Common myeloid progenitor, CD34-positive (primary cell): ENCODE results near the gene GRAMD1C.

Experiments
- CTCF ChIA-PET: fragments of 350-600 bp; sonication (Branson Sonifier 250); formaldehyde crosslinking; loops from one replicate; lab custom pipeline; 2021; ENCODE audit warnings: antibody characterized with exemption; lab: Charles Lee
- POLR2A ChIA-PET: fragments of 350-600 bp; sonication (Branson Sonifier 250); formaldehyde crosslinking; loops from one replicate; lab custom pipeline; 2021; ENCODE audit warnings: antibody characterized with exemption; lab: Charles Lee
- DNase-seq, 3 donors: peaks; one replicate each; pipeline versions ENCODE4 v3.0.0 to v3.0.0-alpha.2; 2013
- H3K27ac ChIP-seq, 2 experiments: 1 replicate in 1 of 2; 2 replicates in 1 of 2; pipeline ENCODE4 v1.7.0; 2013; ENCODE audit warnings: inconsistent platforms in 2 of 2, low read length in 2 of 2, mild to moderate bottlenecking in 2 of 2, low read depth in 1 of 2, moderate library complexity in 1 of 2; ENCODE audit not compliant: severe bottlenecking in 2 of 2, insufficient read depth in 1 of 2, poor library complexity in 1 of 2
- H3K27me3 ChIP-seq, 5 experiments: replicated peaks in 2 of 5; 1 replicate in 3 of 5; 2 replicates in 2 of 5; pipeline versions ENCODE4 v1.6.1 to v1.7.0; 2013; ENCODE audit warnings: low read length in 4 of 5, mild to moderate bottlenecking in 2 of 5, moderate library complexity in 2 of 5, inconsistent platforms in 1 of 5; ENCODE audit not compliant: insufficient read depth in 5 of 5, control insufficient read depth in 4 of 5
- H3K36me3 ChIP-seq, 4 experiments: 1 replicate in 2 of 4; 2 replicates in 2 of 4; pipeline versions ENCODE4 v1.6.1 to v1.7.0; 2013; ENCODE audit warnings: low read length in 3 of 4, control low read depth in 1 of 4, mild to moderate bottlenecking in 1 of 4; ENCODE audit not compliant: control insufficient read depth in 4 of 4, insufficient read depth in 4 of 4
- H3K4me1 ChIP-seq, 4 experiments: 1 replicate in 3 of 4; 2 replicates in 1 of 4; pipeline versions ENCODE4 v1.6.1 to v1.7.1; 2013; ENCODE audit warnings: low read length in 3 of 4, mild to moderate bottlenecking in 3 of 4, control low read depth in 1 of 4, inconsistent platforms in 1 of 4, moderate library complexity in 1 of 4; ENCODE audit not compliant: control insufficient read depth in 4 of 4, insufficient read depth in 4 of 4; ENCODE audit errors: control extremely low read depth in 1 of 4
- H3K4me3 ChIP-seq, 7 experiments: 1 replicate in 4 of 7; 2 replicates in 3 of 7; pipeline versions ENCODE4 v1.5.1 to v1.7.0; 2013; ENCODE audit warnings: mild to moderate bottlenecking in 7 of 7, low read length in 6 of 7, moderate library complexity in 6 of 7, inconsistent platforms in 2 of 7, low read depth in 2 of 7, control low read depth in 1 of 7; ENCODE audit not compliant: insufficient read depth in 4 of 7, control insufficient read depth in 1 of 7; ENCODE audit errors: extremely low read depth in 1 of 7
- H3K9me3 ChIP-seq, 5 experiments: 1 replicate in 4 of 5; 2 replicates in 1 of 5; pipeline versions ENCODE4 v1.6.1 to v1.7.1; 2013; ENCODE audit warnings: low read length in 4 of 5, mild to moderate bottlenecking in 2 of 5, inconsistent platforms in 1 of 5, low read depth in 1 of 5, moderate library complexity in 1 of 5; ENCODE audit not compliant: control insufficient read depth in 4 of 5, insufficient read depth in 2 of 5; ENCODE audit errors: control extremely low read depth in 1 of 5
- WGBS: methylation state at CpG from one replicate; pipeline ENCODE4 v1.1.5; 2013; ENCODE audit not compliant: insufficient coverage; 5-methylcytosine and 5-hydroxymethylcytosine counted together

The GRAMD1C gene

DNA sequence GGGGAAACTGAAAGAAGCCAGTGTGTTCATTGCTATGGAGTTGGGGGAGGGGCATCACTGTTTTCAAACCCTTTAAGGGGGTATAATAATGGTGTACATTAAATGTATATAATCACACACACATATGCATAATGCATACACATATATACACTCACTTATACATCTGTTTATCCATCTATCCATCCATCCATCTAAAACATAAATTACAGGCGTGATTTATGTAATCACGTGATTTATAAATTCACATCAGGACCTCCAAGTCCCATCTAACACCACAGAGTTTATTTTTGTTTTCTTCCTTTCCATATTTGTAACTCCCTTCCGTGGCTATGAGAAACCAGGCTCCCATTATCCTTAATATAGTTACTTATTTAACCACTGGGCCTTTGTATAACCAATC, 39.8 kb downstream of the GRAMD1C start:
- no peak overlapping the region for H3K27ac ChIP-seq
- H3K9me3 ChIP-seq, result no peaks in the 10 kb centered on the region
- WGBS, result 100% methylated on average over 3 of the region's 3 CpGs
- H3K4me3 ChIP-seq, result no peak overlapping the region
- ChIA-PET POLR2A (no interaction called here), CTCF (no interaction called here)
- no peaks in the 10 kb centered on the region for H3K36me3 ChIP-seq
- H3K4me1 ChIP-seq, result no peaks in the 10 kb centered on the region
- no peaks in the 10 kb centered on the region for H3K27me3 ChIP-seq
- DNase-seq, result no peak

DNA sequence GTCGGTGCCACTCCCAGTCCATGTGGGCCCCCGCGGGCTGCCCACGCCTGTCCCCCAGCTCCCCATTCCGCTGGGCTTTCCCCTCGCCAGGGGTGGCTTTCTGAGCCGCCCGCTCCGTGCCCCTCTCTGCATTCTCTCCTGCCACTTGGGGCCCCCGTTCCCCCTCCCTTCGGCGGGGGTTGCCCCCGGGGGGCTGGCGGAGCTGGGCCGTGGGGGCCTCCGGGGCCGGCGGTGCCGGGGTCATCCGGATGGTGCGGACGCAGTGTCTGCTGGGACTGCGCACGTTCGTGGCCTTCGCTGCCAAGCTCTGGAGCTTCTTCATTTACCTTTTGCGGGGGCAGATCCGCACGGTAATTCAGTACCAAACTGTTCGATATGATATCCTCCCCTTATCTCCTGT, 46.5 kb downstream of the GRAMD1C start:
- POLR2A ChIA-PET, result no interaction called here
- DNase-seq, result no peak
- peaks cover 0 to 5% (median 0%) of the 10 kb centered on the region in 5 experiments for H3K9me3 ChIP-seq
- no peak overlapping the region for H3K4me3 ChIP-seq
- peaks cover 0 to 4% (median 0%) of the 10 kb centered on the region in 4 experiments for H3K36me3 ChIP-seq
- 94% methylated on average over 23 of the region's 30 CpGs for WGBS
- no peak overlapping the region for H3K27ac ChIP-seq
- no peaks in the 10 kb centered on the region for H3K4me1 ChIP-seq
- H3K27me3 ChIP-seq, result no peaks in the 10 kb centered on the region
- CTCF ChIA-PET, result no interaction called here

DNA sequence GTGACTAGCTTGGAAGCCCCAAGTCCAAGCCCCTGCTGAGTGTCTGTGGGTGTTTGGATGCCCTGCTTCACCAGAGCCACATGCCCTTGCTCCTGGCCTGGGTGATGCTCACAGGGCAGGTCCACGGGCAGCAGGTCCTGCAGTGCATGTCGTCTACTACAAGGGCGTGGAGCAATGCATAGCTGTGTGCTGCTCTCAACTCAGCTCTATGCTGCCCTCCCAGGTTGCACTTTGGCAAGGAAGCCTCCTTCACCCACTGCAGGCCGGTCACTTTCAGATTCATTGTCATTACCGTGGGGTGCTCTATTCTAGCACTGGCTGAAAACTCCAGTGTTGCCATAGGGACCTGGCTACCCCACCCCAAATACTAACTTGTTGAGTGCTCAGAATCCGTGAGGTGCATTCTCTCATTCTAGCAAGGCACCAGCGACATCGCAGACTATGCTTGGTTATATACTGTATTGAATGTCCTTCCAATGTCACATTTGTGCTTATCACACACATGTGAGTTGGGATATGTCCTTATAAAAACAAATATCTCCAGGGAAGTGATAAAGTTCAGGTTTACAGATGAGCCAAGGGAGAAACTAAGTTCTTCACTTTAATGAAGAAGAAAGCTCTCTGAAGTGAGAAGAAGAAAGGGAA, 51.8 kb downstream of the GRAMD1C start:
- ChIA-PET CTCF (no interaction called here), POLR2A (no interaction called here)
- DNase-seq, result no peak
- Histone ChIP-seq H3K9me3 (no peaks in the 10 kb centered on the region), H3K4me1 (no peaks in the 10 kb centered on the region), H3K4me3 (no peak overlapping the region), H3K27ac (no peak overlapping the region), H3K36me3 (no peaks in the 10 kb centered on the region), H3K27me3 (no peaks in the 10 kb centered on the region)
- WGBS, result 96% methylated on average over 5 of the region's 8 CpGs

DNA sequence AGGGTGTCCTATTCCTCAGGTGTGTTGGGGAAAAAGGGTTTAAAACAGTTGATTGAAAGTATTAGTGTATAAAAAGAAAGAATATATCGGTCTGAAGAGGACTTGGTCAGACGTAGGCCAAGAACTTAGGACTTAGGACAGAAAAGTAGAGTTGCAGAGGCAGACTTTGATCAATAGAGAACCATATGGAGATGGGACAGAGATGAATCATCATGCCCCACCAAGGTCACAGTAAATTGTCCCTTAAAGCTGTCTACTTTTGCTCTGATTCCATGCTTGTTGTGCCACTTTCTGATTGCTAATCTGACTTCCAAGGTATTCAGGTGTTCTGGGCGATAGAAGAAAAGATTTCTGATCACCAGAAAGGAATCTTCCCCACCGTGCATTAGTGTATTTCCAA, 56.3 kb downstream of the GRAMD1C start:
- Histone ChIP-seq H3K9me3 (no peaks in the 10 kb centered on the region), H3K27ac (no peak overlapping the region), H3K4me1 (peaks cover 0 to 12% (median 5%) of the 10 kb centered on the region in 4 experiments), H3K36me3 (no peaks in the 10 kb centered on the region), H3K27me3 (no peaks in the 10 kb centered on the region), H3K4me3 (no peak overlapping the region)
- CTCF ChIA-PET, result interaction anchor here (1.2 to 1.8 kb wide), 3 partner anchors 11 to 18 kb away, joined by 4 to 5 read pairs (median 4); no protein-coding TSS in a partner anchor
- POLR2A ChIA-PET, result no interaction called here
- 94% methylated on average over 4 of the region's 4 CpGs for WGBS
- DNase-seq, result no peak

DNA sequence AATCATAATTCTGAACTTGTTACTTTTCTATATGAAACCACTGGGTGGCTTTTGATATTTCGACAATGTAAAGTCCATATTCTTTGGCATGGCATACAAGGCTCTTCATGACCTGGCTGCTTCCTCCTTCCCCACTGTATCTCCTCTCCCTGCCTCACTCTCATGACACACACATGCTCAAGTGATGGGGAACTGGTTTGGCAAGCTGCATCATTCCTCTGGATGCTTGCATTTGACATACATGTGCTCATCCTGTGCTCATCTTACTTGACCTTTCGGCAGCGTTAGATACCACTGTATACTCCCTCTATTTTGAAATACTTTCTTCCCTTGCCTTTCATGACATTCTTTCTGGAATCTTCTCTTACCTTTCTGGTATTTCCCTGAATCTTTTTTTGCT, 57.4 kb downstream of the GRAMD1C start:
- WGBS, result 97% methylated on average over 3 of the region's 3 CpGs
- Histone ChIP-seq H3K27ac (no peak overlapping the region), H3K4me1 (peaks cover 0 to 12% (median 5%) of the 10 kb centered on the region in 4 experiments), H3K27me3 (no peaks in the 10 kb centered on the region), H3K36me3 (no peaks in the 10 kb centered on the region), H3K4me3 (no peak overlapping the region), H3K9me3 (no peaks in the 10 kb centered on the region)
- ChIA-PET POLR2A (no interaction called here), CTCF (interaction anchor here (1.0 to 1.8 kb wide), 3 partner anchors 10 to 49 kb away, joined by 3 to 5 read pairs (median 4); no protein-coding TSS in a partner anchor)
- DNase-seq, result no peak

DNA sequence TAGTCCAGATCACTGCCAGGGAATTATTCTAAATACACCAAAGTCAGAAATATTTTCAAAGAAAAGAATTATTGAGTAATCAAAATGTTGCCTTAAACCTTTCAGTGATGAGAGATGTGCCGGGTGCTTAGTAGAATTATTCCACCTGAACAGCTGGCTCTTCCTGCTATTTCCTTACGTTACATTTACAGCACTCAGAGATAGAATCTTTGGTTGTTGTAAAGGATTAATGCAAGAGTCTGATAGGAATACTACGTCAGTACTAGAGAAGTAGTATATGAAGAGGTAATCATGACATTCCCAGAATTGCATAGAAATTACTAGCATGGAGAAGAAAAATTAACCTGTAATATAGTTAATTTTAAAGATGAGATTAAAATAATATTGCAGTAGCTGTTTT, 58.3 kb downstream of the GRAMD1C start:
- CTCF ChIA-PET, result interaction anchor here (1.1 to 1.8 kb wide), 2 partner anchors 9 to 57 kb away, joined by 4 to 5 read pairs; no protein-coding TSS in a partner anchor
- Histone ChIP-seq H3K4me3 (peak overlapping the region in 1 of 7 experiments; percentile 63), H3K9me3 (no peaks in the 10 kb centered on the region)

DNA sequence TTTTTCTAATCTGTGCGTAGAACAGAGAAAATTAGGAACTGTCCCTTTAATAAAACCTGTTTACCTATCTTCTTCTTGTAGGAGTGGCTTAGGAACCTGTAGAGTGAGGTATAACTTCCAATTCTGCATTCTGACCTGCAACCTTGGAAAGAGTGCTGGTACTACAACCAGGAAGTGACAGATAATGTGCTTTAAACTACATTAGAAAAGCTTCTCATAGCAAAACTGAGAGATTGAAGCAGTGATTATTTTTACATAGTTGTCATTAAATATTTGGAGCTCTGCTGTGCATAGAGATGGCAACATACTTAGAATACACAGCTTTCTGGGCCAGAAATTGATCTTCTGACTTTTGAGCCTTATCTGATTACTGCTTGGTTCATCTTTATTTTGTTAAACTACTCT, 58.8 kb downstream of the GRAMD1C start:
- H3K27me3 ChIP-seq, result no peaks in the 10 kb centered on the region
- H3K27ac ChIP-seq, result no peak overlapping the region
- H3K4me1 ChIP-seq, result peaks cover 0 to 12% (median 5%) of the 10 kb centered on the region in 4 experiments
- H3K36me3 ChIP-seq, result no peaks in the 10 kb centered on the region
- 83% methylated on average over 1 of the region's 1 CpG for WGBS
- ChIA-PET CTCF (interaction anchor here (1.1 kb wide), 1 partner anchor 57 kb away, joined by 4 read pairs; no protein-coding TSS in a partner anchor), POLR2A (no interaction called here)
- DNase-seq, result peak in 2 of 3 donors; percentile 6 to 14
- peak overlapping the region in 3 of 7 experiments; percentile 15 to 63 (median 30) for H3K4me3 ChIP-seq
- H3K9me3 ChIP-seq, result no peaks in the 10 kb centered on the region

More for the DNA sequence above, 58.3 kb downstream of the GRAMD1C start:
- no CpG with 5 or more reads among the region's 3 CpGs for WGBS
- POLR2A ChIA-PET, result no interaction called here
- Histone ChIP-seq H3K4me1 (peaks cover 0 to 12% (median 5%) of the 10 kb centered on the region in 4 experiments), H3K36me3 (no peaks in the 10 kb centered on the region), H3K27ac (no peak overlapping the region), H3K27me3 (no peaks in the 10 kb centered on the region)
- DNase-seq, result no peak
